Spleen (tissue), 11 donors: ENCODE measurements around the gene IL21R. TPM values are rescaled to one million over a fixed set of nuclear protein-coding genes. Genes with fewer than 3 reads are reported as not detected.

Source experiments
- DNase-seq: peaks from one replicate; pipeline ENCODE4 v3.0.0-alpha.2; 2020
- H3K27ac ChIP-seq, 8 donors: fragments of 200-600 bp; sonication (generic) in 7 of 8; 1 replicate in 4 of 8; 2 replicates in 4 of 8; pipeline versions ENCODE4 v1.5.0 to v1.8.0; 2016 to 2021; ENCODE audit warnings: inconsistent platforms in 4 of 8, mild to moderate bottlenecking in 4 of 8, moderate library complexity in 1 of 8
- H3K27me3 ChIP-seq, 7 donors: fragments of 200-600 bp; sonication (generic) in 6 of 7; replicated peaks in 1 of 7; 1 replicate in 4 of 7; 2 replicates in 3 of 7; pipeline versions ENCODE4 v1.5.0 to v1.8.0; 2016 to 2021; ENCODE audit warnings: inconsistent platforms in 3 of 7, mild to moderate bottlenecking in 1 of 7
- H3K36me3 ChIP-seq, 6 donors: fragments of 200-600 bp; sonication (generic) in 5 of 6; 1 replicate in 4 of 6; 2 replicates in 2 of 6; pipeline versions ENCODE4 v1.5.0 to v1.8.0; 2016 to 2021; ENCODE audit warnings: inconsistent platforms in 2 of 6
- H3K4me1 ChIP-seq, 6 donors: fragments of 200-600 bp; sonication (generic) in 5 of 6; 1 replicate in 3 of 6; 2 replicates in 3 of 6; pipeline versions ENCODE4 v1.5.0 to v1.8.0; 2016 to 2021; ENCODE audit warnings: inconsistent platforms in 3 of 6
- H3K4me3 ChIP-seq, 8 donors: fragments of 200-600 bp; sonication (generic) in 7 of 8; 1 replicate in 4 of 8; 2 replicates in 4 of 8; pipeline versions ENCODE4 v1.5.0 to v1.8.0; 2016 to 2021; ENCODE audit warnings: inconsistent platforms in 4 of 8, mild to moderate bottlenecking in 4 of 8, moderate library complexity in 2 of 8
- H3K9me3 ChIP-seq, 8 donors: fragments of 200-600 bp; sonication (generic) in 7 of 8; 1 replicate in 4 of 8; 2 replicates in 4 of 8; pipeline versions ENCODE4 v1.5.0 to v1.8.0; 2016 to 2021; ENCODE audit warnings: inconsistent platforms in 4 of 8
- CTCF ChIP-seq, 11 experiments: fragments of 200-600 bp in 7 of 11; fragments of 450-650 bp in 4 of 11; sonication (generic) in 4 of 11; IDR thresholded peaks in 8 of 11; conservative IDR thresholded peaks in 3 of 11; 1 replicate in 7 of 11; 2 replicates in 4 of 11; pipeline versions ENCODE4 v1.4.0 to v1.8.0; 2016 to 2021; ENCODE audit warnings: antibody characterized with exemption in 11 of 11, inconsistent platforms in 4 of 11, mild to moderate bottlenecking in 1 of 11
- POLR2A ChIP-seq, 3 donors: fragments of 450-650 bp; IDR thresholded peaks; one replicate each; pipeline ENCODE4 v1.5.1; 2017; ENCODE audit warnings: antibody characterized with exemption in 3 of 3, mild to moderate bottlenecking in 1 of 3
- POLR2AphosphoS5 ChIP-seq, 3 donors: sonication (generic); formaldehyde crosslinking; IDR thresholded peaks; one replicate each; pipeline ENCODE4 v1.5.1; 2017; ENCODE audit warnings: antibody characterized with exemption in 3 of 3
- WGBS, 5 donors: extraction: QIAGEN DNeasy Blood & Tissue Kit in 3 of 5; methylation state at CpG; one replicate each; pipeline versions ENCODE4 v1.1.5 to v1.1.7; 2013 to 2018; 5-methylcytosine and 5-hydroxymethylcytosine counted together
- intact Hi-C: fragments of 100-400 bp; cut with DNase I; formaldehyde crosslinking; loops from one replicate; pipeline ENCODE4 v1.15.0; 2023; ENCODE audit warnings: low total_unique reads
- polyA plus RNA-seq, 3 donors: library from polyadenylated mRNA; stranded (reverse); fragments of 200-250 nt; gene quantifications; one replicate each; pipeline ENCODE4 v1.2.1, GENCODE V29; 2013
- total RNA-seq, 7 donors: library from RNA; depleted of rRNA in 3 of 7; stranded (reverse); fragments of >200 nt in 3 of 7; fragmentation: NEBNext Ultra II Directional in 4 of 7; extraction: Animal tissue kit (Norgen Biotek cat#: 25700) in 4 of 7; gene quantifications; one replicate each; pipeline versions ENCODE4 v1.1.0 to v1.2.1, GENCODE V29; 2016 to 2021
- donor health status: healthy with polysubstance abuse.
- donor health status: DM: no; HTN: no; CAD: no; lungs with moderate emphysema.
- donor health status: DM: no; HTN: no; CAD: no.
- donor health status: Bipolar disorder and iron deficiency.
- donor health status: healthy.
- donor health status: DM: no; HTN: no; CAD: no.
- donor health status: DM: yes; HTN: yes; CAD: no.

Gene IL21R
- total and polyA plus RNA-seq, 10 donors, result 2.7 to 19.7 (median 12.0) TPM

- Histone ChIP-seq H3K27me3 (no peaks in the 10 kb centered on the region), H3K9me3 (peaks cover 0 to 5% (median 0%) of the 10 kb centered on the region in 8 donors), H3K4me1 (peaks cover 12 to 48% (median 18%) of the 10 kb centered on the region in 6 donors), H3K36me3 (peaks cover 0 to 73% (median 67%) of the 10 kb centered on the region in 6 donors), H3K4me3 (no peak overlapping the region), H3K27ac (peak overlapping the region in 1 of 8 donors; percentile 92)
- TF ChIP-seq CTCF (IDR thresholded peaks at IDR 0.05 in 8 of 11, conservative IDR thresholded peaks at IDR 0.05 in 3 of 11) (no peak), POLR2AphosphoS5 (IDR thresholded peaks at IDR 0.05) (peak in 1 of 3 donors; percentile 76), POLR2A (IDR thresholded peaks at IDR 0.05) (no peak)
- intact Hi-C loops, result no loop called here
- WGBS, 5 donors, result 87 to 93% (median 93%) methylated on average over 6 to 16 of the region's 16 CpGs
- DNase-seq, result no peak
Observed at GRCh38 chr16:27362570-27363245, 39.3 kb upstream of the IL21R start.

DNA sequence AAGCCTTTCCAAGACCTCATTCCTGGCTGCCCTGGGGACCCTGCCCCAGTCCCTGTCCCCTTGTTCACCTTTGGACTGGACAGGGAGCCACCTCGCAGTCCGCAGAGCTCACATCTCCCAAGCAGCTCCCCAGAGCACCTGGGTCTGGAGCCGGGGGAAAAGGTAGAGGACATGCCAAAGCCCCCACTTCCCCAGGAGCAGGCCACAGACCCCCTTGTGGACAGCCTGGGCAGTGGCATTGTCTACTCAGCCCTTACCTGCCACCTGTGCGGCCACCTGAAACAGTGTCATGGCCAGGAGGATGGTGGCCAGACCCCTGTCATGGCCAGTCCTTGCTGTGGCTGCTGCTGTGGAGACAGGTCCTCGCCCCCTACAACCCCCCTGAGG, 38.7 kb upstream of the IL21R start:
- DNase-seq, result no peak
- intact Hi-C loops, result no loop called here
- Histone ChIP-seq H3K9me3 (peaks cover 0 to 5% (median 0%) of the 10 kb centered on the region in 8 donors), H3K4me3 (no peak overlapping the region), H3K27ac (peak overlapping the region in 2 of 8 donors; percentile 90 to 92), H3K4me1 (peaks cover 17 to 54% (median 23%) of the 10 kb centered on the region in 6 donors), H3K36me3 (peaks cover 0 to 68% (median 63%) of the 10 kb centered on the region in 6 donors), H3K27me3 (no peaks in the 10 kb centered on the region)
- 95 to 100% (median 98%) methylated on average over 4 to 5 of the region's 5 CpGs for WGBS, 5 donors
- TF ChIP-seq CTCF (IDR thresholded peaks at IDR 0.05 in 8 of 11, conservative IDR thresholded peaks at IDR 0.05 in 3 of 11) (no peak), POLR2A (IDR thresholded peaks at IDR 0.05) (no peak), POLR2AphosphoS5 (IDR thresholded peaks at IDR 0.05) (no peak)

DNA sequence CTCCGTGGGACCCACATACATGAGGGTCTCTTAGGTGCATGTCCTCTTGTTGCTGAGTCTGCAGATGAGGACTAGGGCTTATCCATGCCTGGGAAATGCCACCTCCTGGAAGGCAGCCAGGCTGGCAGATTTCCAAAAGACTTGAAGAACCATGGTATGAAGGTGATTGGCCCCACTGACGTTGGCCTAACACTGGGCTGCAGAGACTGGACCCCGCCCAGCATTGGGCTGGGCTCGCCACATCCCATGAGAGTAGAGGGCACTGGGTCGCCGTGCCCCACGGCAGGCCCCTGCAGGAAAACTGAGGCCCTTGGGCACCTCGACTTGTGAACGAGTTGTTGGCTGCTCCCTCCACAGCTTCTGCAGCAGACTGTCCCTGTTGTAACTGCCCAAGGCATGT, 38.2 kb upstream of the IL21R start:
- no peak overlapping the region for H3K4me3 ChIP-seq
- peak overlapping the region in 3 of 8 donors; percentile 1 to 92 (median 90) for H3K27ac ChIP-seq
- 78 to 87% (median 82%) methylated on average over 8 to 9 of the region's 9 CpGs for WGBS, 5 donors
- peaks cover 0 to 5% (median 0%) of the 10 kb centered on the region in 8 donors for H3K9me3 ChIP-seq
- peaks cover 21 to 59% (median 27%) of the 10 kb centered on the region in 6 donors for H3K4me1 ChIP-seq
- H3K36me3 ChIP-seq, result peaks cover 0 to 62% (median 57%) of the 10 kb centered on the region in 6 donors
- no peaks in the 10 kb centered on the region for H3K27me3 ChIP-seq
- DNase-seq, result no peak
- TF ChIP-seq CTCF (IDR thresholded peaks at IDR 0.05 in 8 of 11, conservative IDR thresholded peaks at IDR 0.05 in 3 of 11) (no peak), POLR2AphosphoS5 (IDR thresholded peaks at IDR 0.05) (peak in 2 of 3 donors; percentile 29 to 83)
- intact Hi-C loops, result no loop called here

DNA sequence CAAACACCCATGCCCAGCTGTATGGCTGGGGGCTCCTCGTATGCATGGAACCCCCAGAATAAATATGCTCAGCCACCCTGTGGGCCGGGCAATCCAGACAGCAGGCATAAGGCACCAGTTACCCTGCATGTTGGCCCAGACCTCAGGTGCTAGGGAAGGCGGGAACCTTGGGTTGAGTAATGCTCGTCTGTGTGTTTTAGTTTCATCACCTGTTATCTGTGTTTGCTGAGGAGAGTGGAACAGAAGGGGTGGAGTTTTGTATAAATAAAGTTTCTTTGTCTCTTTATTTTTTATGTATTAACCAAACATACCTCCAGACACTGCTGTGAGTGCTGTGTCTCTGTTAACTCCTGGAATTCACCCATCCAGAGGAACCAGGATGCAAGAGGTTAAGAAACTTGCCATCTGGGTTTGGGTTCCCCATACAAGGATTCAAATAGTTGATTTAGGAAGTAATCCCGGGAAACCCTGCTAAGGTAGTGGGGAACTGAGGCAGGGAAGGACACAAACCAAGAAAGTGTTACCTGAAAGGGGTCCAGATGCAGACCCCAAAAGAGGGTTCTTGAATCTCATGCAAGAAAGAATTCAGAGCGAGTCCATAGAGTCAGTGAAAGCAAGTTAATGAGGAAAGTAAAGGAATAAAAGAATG, 37.4 kb upstream of the IL21R start:
- peak overlapping the region in 3 of 8 donors; percentile 1 to 92 (median 90) for H3K27ac ChIP-seq
- peaks cover 0 to 1% (median 0%) of the 10 kb centered on the region in 8 donors for H3K9me3 ChIP-seq
- H3K4me3 ChIP-seq, result no peak overlapping the region
- TF ChIP-seq POLR2A (IDR thresholded peaks at IDR 0.05) (no peak), CTCF (IDR thresholded peaks at IDR 0.05 in 8 of 11, conservative IDR thresholded peaks at IDR 0.05 in 3 of 11) (no peak), POLR2AphosphoS5 (IDR thresholded peaks at IDR 0.05) (no peak)
- peaks cover 0 to 54% (median 50%) of the 10 kb centered on the region in 6 donors for H3K36me3 ChIP-seq
- H3K4me1 ChIP-seq, result peaks cover 21 to 62% (median 24%) of the 10 kb centered on the region in 6 donors
- intact Hi-C loops, result loop anchor here (5.0 kb wide), 1 partner anchor 187 kb away; no protein-coding TSS in a partner anchor
- DNase-seq, result no peak
- no peaks in the 10 kb centered on the region for H3K27me3 ChIP-seq
- 71 to 81% (median 73%) methylated on average over 6 of the region's 6 CpGs for WGBS, 5 donors
